GM20000 (cell line): Measurements from ENCODE around the gene SH3BP5.

Source experiments
- DNase-seq: peaks from one replicate; pipeline ENCODE4 v3.0.0; 2012; ENCODE audit warnings: low spot score
- CTCF ChIP-seq: IDR thresholded peaks from 2 replicates; pipeline ENCODE4 v1.5.1; 2012; ENCODE audit warnings: mild to moderate bottlenecking, control low read depth; ENCODE audit errors: extremely low read depth, missing control alignments

SH3BP5 gene

DNA sequence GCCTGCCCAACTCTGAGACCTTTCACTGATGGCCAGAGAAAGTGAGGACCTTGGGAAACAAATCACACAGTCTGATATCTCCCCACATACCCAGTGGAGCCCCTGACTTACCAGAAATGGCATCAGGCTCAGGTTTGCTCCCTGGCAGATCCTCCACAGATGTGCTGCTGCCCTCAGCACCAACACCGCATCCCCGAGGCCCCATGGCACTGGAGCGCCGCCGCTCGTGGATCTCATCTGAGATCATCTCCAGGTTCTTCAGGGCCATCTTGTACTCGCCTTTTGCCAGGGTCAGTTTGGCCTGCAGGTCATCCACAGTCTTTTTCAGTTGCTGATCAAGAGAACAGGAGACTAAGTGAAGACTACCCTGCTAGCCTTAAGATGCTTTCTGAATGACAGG is 73.7 kb downstream of the SH3BP5 start:
- TF ChIP-seq CTCF = no peak
- DNase-seq = no peak

GRCh38 chr3:15256861-15257341 is 75.5 kb downstream of the SH3BP5 start:
- DNase-seq = no peak
- no peak for TF ChIP-seq CTCF

DNA sequence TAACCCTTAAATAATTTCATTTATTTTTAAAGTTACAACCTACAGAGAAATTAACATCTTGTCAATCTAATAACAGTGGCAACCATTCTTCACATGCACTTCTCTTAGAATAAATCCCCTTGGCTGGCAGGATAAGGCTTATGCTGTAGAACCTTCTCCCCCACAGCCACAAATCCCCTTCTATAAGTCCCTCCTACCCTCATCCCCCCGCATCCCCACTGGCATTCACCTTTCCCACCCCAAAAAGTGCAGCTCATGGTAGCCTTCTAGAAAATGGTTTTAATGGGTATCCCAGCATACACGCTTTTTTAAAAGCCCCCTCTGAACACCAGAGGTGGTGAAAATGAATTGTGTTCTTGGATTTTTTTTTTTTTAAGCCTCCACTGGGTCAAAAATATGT is 77.2 kb downstream of the SH3BP5 start:
- DNase-seq = no peak
- TF ChIP-seq CTCF = no peak

DNA sequence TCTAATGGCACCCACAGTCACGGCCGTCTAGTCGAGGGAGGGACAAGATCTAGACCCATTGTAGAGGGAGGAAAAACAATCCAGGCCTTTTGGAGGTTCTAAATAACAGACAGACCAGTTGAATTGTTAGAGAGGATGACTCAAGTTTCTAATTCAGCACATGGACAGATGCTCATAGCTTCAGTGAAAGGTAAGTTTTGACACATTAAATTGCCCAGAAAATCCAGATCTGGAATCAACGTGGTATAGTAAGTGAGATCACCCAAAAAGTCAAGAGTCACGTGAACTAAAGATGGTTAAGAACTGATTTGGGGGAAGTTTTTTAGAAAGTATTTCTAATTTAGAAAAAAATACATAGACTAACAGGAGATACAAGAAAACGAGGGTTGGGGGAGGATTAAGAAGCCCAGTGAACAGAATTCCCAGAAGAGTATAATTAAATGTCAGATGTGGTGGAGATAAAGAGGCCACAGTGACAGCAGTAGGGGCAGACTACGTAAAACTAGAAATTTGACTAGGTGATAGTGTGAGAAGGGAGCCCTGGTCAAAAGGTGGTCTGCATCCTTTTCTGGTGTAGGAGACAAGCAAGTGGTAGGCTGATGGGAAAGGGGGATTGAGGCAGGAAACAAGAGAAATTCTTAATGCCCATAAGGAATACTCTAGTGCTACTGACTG is 79.2 kb downstream of the SH3BP5 start:
- DNase-seq = no peak
- TF ChIP-seq CTCF = no peak

- no peak for DNase-seq
- TF ChIP-seq CTCF = no peak
These were observed 86.2 kb downstream of the SH3BP5 start for GRCh38 chr3:15246186-15246585.

- DNase-seq = no peak
- TF ChIP-seq CTCF = no peak
These were observed 88.4 kb downstream of the SH3BP5 start for GRCh38 chr3:15243822-15244482.

GRCh38 chr3:15241341-15241740 is 91.0 kb downstream of the SH3BP5 start:
- peak; percentile 32 for TF ChIP-seq CTCF
- peak; percentile 24 for DNase-seq
